HUES48 (cell line): ENCODE results near the gene TMEM200C.
"Not testable (repeated sequence)": the region's sequence is repeated elsewhere in the genome, so short reads cannot be mapped to it uniquely, and the experiment has no call there.

Experiments
- H3K27ac ChIP-seq: one replicate; pipeline ENCODE4 v1.7.0; 2013; ENCODE audit warnings: low read depth, low read length, inconsistent platforms
- H3K27me3 ChIP-seq: 2 replicates; pipeline ENCODE4 v1.6.1; 2013; ENCODE audit warnings: mild to moderate bottlenecking, low read length; ENCODE audit not compliant: control insufficient read depth, insufficient read depth
- H3K36me3 ChIP-seq: 2 replicates; pipeline ENCODE4 v1.6.1; 2013; ENCODE audit warnings: low read length; ENCODE audit not compliant: control insufficient read depth, insufficient read depth
- H3K4me1 ChIP-seq: 2 replicates; pipeline ENCODE4 v1.6.1; 2013; ENCODE audit warnings: mild to moderate bottlenecking, low read length; ENCODE audit not compliant: control insufficient read depth, insufficient read depth
- H3K4me3 ChIP-seq: 2 replicates; pipeline ENCODE4 v1.5.1; 2013; ENCODE audit warnings: mild to moderate bottlenecking, low read depth, low read length
- H3K9ac ChIP-seq: 2 replicates; pipeline ENCODE4 v1.6.1; 2013; ENCODE audit warnings: mild to moderate bottlenecking, low read depth, low read length, moderate library complexity
- H3K9me3 ChIP-seq: 2 replicates; pipeline ENCODE4 v1.6.1; 2013; ENCODE audit warnings: low read length; ENCODE audit not compliant: control insufficient read depth, insufficient read depth

TMEM200C gene

DNA sequence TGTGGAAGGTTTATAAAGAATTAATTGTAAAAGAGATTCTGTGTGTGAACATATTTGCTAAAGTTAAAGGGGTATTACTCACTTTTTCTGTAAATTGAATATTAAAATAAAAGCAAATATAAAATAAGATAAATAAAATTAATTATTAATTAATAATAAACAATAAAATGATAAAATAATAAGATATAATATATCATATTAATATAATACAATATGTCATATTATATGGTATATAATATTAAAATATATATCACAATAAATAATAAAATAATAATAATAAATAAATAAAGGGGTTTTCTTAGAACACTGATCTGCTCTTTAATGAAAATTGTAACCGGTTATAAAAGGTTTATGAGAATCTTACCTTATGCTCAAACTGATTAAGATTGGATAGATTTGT is 29.8 kb downstream of the TMEM200C start:
- Histone ChIP-seq H3K9ac (no peak overlapping the region), H3K9me3 (peaks cover 9% of the 10 kb centered on the region), H3K27me3 (no peaks in the 10 kb centered on the region), H3K4me1 (no peaks in the 10 kb centered on the region), H3K4me3 (no peak overlapping the region), H3K36me3 (no peaks in the 10 kb centered on the region), H3K27ac (no peak overlapping the region)

DNA sequence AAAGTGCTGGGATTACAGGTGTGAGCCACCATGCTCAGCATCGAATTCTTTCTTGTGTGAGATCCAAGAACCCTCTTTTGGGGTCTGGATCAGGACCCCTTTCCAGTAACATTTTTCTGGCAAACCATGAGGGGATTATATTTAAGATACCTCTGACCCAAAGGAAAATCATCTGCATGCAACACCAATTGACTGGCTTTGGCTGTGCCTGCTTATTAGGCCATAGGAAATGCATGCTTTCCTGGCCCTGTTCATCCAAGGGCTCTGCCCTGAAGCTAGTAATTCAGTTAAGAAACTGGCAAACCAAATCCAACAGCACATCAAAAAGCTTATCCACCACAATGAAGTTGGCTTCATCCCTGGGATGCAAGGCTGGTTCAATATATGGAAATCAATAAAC is 33.2 kb downstream of the TMEM200C start:
- H3K27me3 ChIP-seq, H3K27ac ChIP-seq, H3K9ac ChIP-seq, H3K4me1 ChIP-seq, H3K4me3 ChIP-seq, H3K36me3 ChIP-seq, H3K9me3 ChIP-seq: not testable (repeated sequence)

DNA sequence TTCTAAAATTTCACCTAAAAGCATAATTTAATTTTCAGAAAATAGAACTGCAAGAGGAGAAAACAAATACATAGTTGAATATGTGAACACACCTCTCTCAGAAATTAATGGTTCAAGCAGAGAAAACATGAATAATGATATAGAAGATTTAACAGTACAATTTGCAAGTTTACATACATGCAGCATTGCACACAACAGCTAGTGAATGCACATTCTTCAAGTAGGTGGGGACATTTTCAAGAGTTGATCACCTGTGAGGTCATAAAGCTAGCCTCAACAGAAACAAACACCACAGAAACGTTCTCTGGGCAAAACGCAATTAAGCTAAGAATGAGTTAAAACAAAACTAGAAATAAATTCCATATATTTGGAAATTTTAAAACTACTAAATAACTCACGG is 38.1 kb downstream of the TMEM200C start:
- Histone ChIP-seq H3K9me3 (peaks cover 8% of the 10 kb centered on the region), H3K36me3 (no peaks in the 10 kb centered on the region), H3K4me3 (no peak overlapping the region), H3K27ac (no peak overlapping the region), H3K9ac (no peak overlapping the region), H3K27me3 (no peaks in the 10 kb centered on the region), H3K4me1 (no peaks in the 10 kb centered on the region)

DNA sequence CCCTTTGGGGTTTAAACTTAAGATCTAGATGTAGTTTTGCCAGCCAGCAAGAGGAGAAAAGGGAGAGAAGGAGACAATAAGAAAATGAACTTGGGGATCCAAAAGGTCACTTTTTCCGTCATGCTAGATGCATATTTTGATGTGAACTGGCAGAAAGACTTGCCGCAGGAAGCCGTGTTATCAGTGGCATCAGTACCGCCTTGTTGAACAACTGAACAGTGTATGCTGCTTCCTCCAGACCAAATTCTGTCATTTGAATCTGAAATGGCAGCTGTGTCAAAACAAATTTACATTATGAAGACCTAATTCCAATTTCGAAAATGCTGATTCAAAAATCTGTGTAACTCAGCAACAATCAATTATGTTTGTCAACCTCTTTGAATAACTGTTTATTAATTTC is 42.1 kb downstream of the TMEM200C start:
- no peak overlapping the region for H3K4me3 ChIP-seq
- no peaks in the 10 kb centered on the region for H3K4me1 ChIP-seq
- H3K27ac ChIP-seq: no peak overlapping the region
- no peaks in the 10 kb centered on the region for H3K27me3 ChIP-seq
- no peaks in the 10 kb centered on the region for H3K36me3 ChIP-seq
- H3K9me3 ChIP-seq: no peaks in the 10 kb centered on the region
- no peak overlapping the region for H3K9ac ChIP-seq

DNA sequence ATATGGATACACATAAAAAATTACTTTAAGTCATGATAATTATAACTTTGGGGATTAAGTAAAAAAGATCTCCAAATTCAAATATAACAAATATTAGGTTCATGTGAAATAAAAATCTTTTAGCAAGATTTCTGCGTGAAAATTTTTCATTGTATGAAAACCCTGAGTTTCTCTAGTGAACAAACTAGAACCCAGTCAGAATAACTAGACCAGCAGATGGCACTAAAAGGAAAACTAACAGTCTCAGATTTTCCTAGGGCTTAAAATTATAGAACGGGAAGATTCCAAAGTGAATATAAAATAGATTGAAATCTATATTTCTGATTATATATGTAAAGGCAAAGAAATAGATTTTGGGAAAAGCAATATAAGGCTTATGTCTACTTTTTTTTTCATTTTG is 43.3 kb downstream of the TMEM200C start:
- Histone ChIP-seq H3K36me3 (no peaks in the 10 kb centered on the region), H3K9me3 (no peaks in the 10 kb centered on the region), H3K4me1 (no peaks in the 10 kb centered on the region), H3K4me3 (no peak overlapping the region), H3K27me3 (no peaks in the 10 kb centered on the region), H3K27ac (no peak overlapping the region), H3K9ac (no peak overlapping the region)

DNA sequence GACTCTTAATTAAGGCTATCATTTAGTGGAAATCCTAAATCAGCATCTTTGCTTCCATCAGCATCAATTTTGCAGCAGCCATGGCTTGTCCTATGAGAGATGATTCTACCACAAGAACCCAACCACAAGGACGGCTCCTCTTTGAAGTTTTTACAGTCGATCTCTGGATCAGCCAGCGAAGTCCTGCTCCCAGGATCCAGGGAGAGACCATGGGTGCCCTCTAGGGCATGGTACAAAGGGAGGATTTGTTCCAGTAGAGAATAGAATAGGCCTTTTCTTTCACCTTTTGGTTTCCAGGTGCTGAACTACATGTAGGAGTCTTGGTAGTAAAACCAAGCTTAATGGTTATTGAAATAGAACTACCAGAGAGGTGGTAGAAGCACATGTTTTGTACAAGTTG is 52.7 kb downstream of the TMEM200C start:
- Histone ChIP-seq H3K36me3 (no peaks in the 10 kb centered on the region), H3K9ac (no peak overlapping the region), H3K4me3 (no peak overlapping the region), H3K27me3 (no peaks in the 10 kb centered on the region), H3K9me3 (no peaks in the 10 kb centered on the region), H3K4me1 (peaks cover 2% of the 10 kb centered on the region; the same call in 1 of the 2 replicates), H3K27ac (no peak overlapping the region)

DNA sequence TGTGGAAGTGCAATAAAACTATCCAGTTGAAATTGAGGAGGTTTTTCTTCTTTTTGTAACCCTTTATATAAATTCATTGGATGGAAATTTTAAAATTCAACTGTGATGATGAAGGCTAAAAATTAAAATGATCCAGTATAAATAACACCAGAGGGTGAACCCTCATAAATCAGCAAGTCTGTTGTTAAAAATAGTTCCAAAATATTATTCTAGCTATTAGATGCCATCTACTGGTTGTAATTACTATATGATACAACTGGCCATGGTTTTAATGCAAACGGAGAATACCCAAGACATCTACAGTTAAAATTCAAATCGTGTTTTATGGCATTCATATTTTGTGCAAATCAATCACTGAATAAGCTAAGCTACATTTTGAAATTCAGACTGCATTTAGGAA is 53.8 kb downstream of the TMEM200C start:
- Histone ChIP-seq H3K9me3 (no peaks in the 10 kb centered on the region), H3K4me1 (peaks cover 3% of the 10 kb centered on the region; the same call in 1 of the 2 replicates), H3K36me3 (no peaks in the 10 kb centered on the region), H3K27ac (no peak overlapping the region), H3K4me3 (no peak overlapping the region), H3K9ac (no peak overlapping the region), H3K27me3 (no peaks in the 10 kb centered on the region)

DNA sequence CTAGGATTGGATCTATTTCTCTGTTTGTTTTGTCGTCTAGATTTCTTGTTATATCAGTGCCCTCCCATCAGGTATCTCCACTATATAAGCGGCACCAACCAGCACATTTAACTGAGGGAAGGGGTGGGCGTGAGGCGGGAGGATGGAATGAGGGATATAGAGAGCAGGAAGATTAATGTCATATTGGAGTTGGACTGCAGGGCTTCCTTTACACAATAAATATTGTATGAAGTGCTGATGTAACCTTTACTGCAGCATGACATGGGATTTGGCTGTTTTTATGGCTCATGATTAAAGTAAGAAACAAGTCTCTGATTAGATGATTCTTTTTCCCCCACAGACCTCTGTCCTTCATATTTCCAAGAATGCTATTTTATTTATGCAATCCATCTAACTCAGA is 54.8 kb downstream of the TMEM200C start:
- Histone ChIP-seq H3K9ac (no peak overlapping the region), H3K36me3 (no peaks in the 10 kb centered on the region), H3K27me3 (no peaks in the 10 kb centered on the region), H3K27ac (no peak overlapping the region), H3K4me3 (no peak overlapping the region), H3K9me3 (no peaks in the 10 kb centered on the region), H3K4me1 (peaks cover 3% of the 10 kb centered on the region; the same call in 1 of the 2 replicates)

DNA sequence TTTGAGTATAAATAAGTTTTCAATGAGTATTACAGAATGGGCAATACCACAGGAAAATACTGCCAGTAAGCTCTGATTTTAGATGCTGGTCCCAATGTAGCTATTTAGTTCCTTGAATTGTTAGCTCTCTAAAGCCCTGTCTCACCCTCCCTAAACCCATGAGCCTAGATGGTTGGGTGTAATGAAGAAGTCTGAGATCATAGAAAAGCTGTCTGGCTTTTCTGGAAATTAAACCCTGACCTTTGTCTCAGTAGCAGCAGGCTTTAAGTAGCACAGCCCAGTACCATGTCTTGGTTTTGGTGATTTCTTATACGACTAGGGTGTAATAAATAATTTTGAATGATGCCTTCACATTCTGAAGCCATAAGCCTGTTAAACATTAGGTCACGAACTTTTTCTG is 55.3 kb downstream of the TMEM200C start:
- no peak overlapping the region for H3K9ac ChIP-seq
- H3K27me3 ChIP-seq: no peaks in the 10 kb centered on the region
- H3K9me3 ChIP-seq: no peaks in the 10 kb centered on the region
- H3K4me3 ChIP-seq: no peak overlapping the region
- H3K36me3 ChIP-seq: no peaks in the 10 kb centered on the region
- peaks cover 3% of the 10 kb centered on the region; the same call in 1 of the 2 replicates for H3K4me1 ChIP-seq
- H3K27ac ChIP-seq: no peak overlapping the region

DNA sequence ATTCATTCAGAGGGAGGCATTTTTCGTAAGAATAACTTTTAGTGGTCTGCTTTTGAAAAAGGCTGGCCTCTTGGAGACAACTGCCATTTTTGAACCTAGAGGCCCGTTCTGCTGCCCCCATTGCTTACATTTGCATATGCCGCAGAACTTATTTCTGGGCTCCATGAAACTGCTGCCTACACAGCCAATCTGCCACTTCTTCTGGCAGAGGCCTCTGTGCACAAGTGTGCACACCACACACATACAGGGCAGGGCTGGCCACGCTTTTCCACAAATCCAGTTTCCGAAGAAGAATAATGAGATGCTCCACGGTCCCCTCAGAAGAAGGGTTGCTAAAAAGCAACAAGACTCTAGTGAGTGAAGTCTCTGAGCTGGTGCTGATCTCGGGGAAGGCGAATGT is 56.2 kb downstream of the TMEM200C start:
- Histone ChIP-seq H3K36me3 (no peaks in the 10 kb centered on the region), H3K4me1 (peaks cover 3% of the 10 kb centered on the region; the same call in 1 of the 2 replicates), H3K4me3 (no peak overlapping the region), H3K27me3 (no peaks in the 10 kb centered on the region), H3K9ac (no peak overlapping the region), H3K27ac (no peak overlapping the region), H3K9me3 (no peaks in the 10 kb centered on the region)
